HFF-Myc (cell line): ENCODE data around the gene SLITRK6.
A peak's percentile ranks its signal among the peaks of the same experiment; 100 is the strongest.

ENCODE experiments used
- DNase-seq: peaks from one replicate; pipeline ENCODE4 v3.0.0-alpha.2; 2011; ENCODE audit warnings: low read depth; ENCODE audit errors: extremely low read depth
- H3K4me3 ChIP-seq: replicated peaks from 2 replicates; pipeline ENCODE4 v1.5.1; 2011; ENCODE audit warnings: low read depth, mild to moderate bottlenecking, control low read depth, low read length
- TF ChIP-seq, protein P1 (sequence below): IDR thresholded peaks from 2 replicates; pipeline ENCODE4 v1.5.1; 2012; ENCODE audit warnings: mild to moderate bottlenecking, low read depth, low read length, control low read depth; ENCODE audit errors: missing control alignments

SLITRK6 gene, protein sequence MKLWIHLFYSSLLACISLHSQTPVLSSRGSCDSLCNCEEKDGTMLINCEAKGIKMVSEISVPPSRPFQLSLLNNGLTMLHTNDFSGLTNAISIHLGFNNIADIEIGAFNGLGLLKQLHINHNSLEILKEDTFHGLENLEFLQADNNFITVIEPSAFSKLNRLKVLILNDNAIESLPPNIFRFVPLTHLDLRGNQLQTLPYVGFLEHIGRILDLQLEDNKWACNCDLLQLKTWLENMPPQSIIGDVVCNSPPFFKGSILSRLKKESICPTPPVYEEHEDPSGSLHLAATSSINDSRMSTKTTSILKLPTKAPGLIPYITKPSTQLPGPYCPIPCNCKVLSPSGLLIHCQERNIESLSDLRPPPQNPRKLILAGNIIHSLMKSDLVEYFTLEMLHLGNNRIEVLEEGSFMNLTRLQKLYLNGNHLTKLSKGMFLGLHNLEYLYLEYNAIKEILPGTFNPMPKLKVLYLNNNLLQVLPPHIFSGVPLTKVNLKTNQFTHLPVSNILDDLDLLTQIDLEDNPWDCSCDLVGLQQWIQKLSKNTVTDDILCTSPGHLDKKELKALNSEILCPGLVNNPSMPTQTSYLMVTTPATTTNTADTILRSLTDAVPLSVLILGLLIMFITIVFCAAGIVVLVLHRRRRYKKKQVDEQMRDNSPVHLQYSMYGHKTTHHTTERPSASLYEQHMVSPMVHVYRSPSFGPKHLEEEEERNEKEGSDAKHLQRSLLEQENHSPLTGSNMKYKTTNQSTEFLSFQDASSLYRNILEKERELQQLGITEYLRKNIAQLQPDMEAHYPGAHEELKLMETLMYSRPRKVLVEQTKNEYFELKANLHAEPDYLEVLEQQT

DNA sequence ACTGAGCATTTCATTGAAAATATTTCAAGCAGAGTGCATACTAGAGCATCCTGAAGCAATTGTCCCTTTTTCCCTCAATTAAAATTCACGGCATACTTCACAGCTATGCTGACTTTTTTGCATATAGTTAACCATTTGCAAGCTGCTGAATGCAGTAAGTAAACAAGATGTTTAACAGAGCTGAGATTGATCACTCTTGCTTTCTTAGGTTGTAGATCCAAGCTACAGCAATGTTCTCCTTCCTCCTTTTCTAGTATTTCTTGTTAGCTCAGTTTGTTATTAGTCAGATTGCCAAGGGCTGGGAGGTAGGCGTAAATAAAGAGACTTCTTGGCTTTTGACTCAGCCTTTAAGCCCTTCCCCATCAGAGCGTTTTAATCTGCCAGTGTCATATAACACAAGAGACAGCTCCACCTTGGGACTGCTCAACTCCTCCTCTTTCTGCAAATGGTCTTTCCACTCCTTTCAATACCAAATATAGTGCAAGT, at the start of gene SLITRK6:
SLITRK6 (minus strand) TSS at position 323 of the 486 bp plus-strand sequence. CDS start 2,911 bp downstream, outside the sequence.
- TF ChIP-seq, protein P1, sequence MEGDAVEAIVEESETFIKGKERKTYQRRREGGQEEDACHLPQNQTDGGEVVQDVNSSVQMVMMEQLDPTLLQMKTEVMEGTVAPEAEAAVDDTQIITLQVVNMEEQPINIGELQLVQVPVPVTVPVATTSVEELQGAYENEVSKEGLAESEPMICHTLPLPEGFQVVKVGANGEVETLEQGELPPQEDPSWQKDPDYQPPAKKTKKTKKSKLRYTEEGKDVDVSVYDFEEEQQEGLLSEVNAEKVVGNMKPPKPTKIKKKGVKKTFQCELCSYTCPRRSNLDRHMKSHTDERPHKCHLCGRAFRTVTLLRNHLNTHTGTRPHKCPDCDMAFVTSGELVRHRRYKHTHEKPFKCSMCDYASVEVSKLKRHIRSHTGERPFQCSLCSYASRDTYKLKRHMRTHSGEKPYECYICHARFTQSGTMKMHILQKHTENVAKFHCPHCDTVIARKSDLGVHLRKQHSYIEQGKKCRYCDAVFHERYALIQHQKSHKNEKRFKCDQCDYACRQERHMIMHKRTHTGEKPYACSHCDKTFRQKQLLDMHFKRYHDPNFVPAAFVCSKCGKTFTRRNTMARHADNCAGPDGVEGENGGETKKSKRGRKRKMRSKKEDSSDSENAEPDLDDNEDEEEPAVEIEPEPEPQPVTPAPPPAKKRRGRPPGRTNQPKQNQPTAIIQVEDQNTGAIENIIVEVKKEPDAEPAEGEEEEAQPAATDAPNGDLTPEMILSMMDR, result peak; percentile 6

DNA sequence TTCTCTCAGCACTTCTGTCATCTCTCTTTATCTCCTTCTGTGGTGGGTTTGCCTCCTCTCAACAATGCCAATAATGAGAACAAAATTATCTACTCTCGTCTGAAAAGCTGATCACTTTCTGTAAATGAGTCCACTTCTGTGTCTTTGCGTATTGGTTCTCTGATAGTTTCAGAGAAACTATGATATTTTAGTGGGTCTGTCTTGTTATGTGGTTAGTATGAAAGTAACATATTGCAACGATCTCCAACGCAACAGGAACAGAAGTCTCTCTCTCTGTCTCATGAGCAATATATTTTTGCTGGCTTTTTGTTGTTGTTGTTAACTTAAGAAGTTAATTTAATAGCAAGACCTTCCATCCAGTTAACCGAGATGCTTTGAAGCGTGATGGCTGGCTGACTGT, 47.8 kb upstream of the SLITRK6 start:
- H3K4me3 ChIP-seq, result no peak overlapping the region
- TF ChIP-seq, protein P1, result no peak
- DNase-seq, result no peak

More for the DNA sequence above, at the start of gene SLITRK6:
- peak within 1 kb of the TSS; percentile 43 for H3K4me3 ChIP-seq
- peak; percentile 62 for DNase-seq

DNA sequence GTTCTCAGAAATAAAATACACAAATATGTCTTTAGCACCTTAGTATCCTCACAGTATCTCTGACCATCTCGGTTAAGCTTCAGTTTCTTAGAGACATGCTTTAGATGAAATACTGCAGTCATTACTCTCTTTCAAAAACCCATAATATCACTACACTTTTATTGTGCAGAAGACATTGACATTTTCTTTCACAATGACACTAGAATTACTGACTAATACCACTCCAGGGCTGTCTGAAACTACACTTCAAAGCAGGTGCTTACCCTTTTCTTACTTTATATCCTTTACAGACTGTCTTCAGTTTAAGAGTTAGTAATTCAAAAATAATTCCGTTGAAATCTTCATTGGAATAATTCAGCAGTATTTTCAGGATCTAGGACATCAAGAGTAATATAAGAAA, 42.2 kb upstream of the SLITRK6 start:
- H3K4me3 ChIP-seq, result no peak overlapping the region
- DNase-seq, result no peak
- TF ChIP-seq, protein P1, result no peak

DNA sequence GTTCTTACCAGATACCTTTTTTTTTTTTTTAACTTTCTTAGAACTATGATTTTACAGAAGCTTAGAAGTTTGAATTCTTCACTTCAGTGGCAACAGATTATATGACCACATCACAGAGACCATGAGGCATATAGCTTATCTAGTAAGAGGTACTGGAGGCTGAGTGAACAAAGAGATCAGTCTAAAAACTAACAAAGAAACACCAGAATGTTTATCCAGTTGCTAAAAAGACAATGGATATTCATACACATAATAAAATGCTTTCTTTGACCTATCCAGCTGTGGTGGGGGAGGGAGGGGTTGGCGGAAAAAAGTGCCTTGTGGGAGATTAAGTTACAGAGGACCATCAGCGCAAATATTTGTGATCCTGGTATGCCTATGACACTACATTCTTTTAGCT, 34.7 kb upstream of the SLITRK6 start:
- TF ChIP-seq, protein P1, result no peak
- H3K4me3 ChIP-seq, result no peak overlapping the region
- DNase-seq, result no peak

DNA sequence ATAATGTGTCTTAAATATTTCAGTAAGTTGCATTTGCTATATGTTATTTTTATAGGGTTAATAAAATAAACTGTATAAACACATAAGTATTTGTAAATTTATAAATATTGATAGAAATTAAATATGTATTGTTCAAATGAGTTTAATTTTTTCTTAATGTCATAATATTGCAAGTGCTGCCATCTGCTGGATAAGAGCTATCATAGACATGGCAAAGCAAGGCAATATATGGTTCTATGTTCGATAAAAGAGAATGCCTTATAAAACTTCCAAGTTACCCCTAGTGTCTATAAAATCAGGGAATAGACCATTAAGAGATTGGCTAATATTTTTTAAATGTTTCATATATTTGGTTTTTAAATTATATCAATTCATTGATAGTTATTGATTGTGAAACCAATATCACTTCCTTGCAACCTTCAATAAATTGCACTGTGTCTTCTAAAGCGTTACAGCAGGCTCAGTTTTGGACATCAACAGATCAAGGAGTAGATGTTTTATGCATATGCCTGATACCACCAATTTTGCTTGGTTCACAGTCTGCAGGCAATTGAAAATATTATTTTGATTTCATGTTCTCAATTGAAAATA, 29.0 kb upstream of the SLITRK6 start:
- DNase-seq, result no peak
- TF ChIP-seq, protein P1, result peak; percentile 51

DNA sequence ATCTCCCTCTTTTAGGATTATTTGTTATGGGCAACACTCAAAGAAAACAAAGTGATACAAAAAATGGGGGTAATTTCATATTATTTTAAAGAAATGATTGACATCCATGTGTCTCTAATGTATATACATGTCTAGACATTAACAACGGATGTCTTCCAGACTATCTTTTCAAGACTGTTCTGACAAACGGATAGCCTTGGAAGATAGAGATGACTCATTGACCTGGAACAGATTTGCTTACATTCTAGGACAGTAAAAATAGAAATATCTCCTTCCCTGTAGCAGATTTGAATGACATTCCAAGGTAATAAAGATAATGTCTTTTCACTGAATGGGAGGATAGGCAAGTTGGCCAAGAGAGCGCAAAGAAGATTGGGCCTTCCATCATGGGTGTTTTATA, 26.2 kb upstream of the SLITRK6 start:
- DNase-seq, result no peak

More for the DNA sequence above, 29.0 kb upstream of the SLITRK6 start:
- H3K4me3 ChIP-seq, result no peak overlapping the region

More for the DNA sequence above, 26.2 kb upstream of the SLITRK6 start:
- TF ChIP-seq, protein P1, result no peak
- no peak overlapping the region for H3K4me3 ChIP-seq
